Neural cell (in vitro differentiated cells): ENCODE measurements around the gene MSH3. TPM values are rescaled to one million over a fixed set of nuclear protein-coding genes. Genes with fewer than 3 reads are reported as not detected.

Source experiments
- H2AFZ ChIP-seq: fragments of 200-600, 300-800 bp; sonication (generic), shearing (Covaris generic); 2 replicates; pipeline ENCODE4 v1.6.0; 2014; ENCODE audit warnings: low read depth, mild to moderate bottlenecking, antibody characterized with exemption, low read length, moderate library complexity
- H3F3A ChIP-seq: fragments of 200-600 bp; shearing (Covaris generic); 2 replicates; pipeline ENCODE4 v1.6.1; 2016; ENCODE audit warnings: mild to moderate bottlenecking, moderate library complexity, mixed read lengths, antibody characterized with exemption, low read length; ENCODE audit not compliant: insufficient read depth, poor library complexity, severe bottlenecking
- H3K27ac ChIP-seq: fragments of 200-600, 300-800 bp; sonication (generic), shearing (Covaris generic); 2 replicates; pipeline ENCODE4 v1.5.1; 2014; ENCODE audit warnings: mild to moderate bottlenecking, low read length, moderate library complexity
- H3K27me3 ChIP-seq: fragments of 300-800, 200-600 bp; sonication (generic), shearing (Covaris generic); 2 replicates; pipeline ENCODE4 v1.6.0; 2014; ENCODE audit warnings: mild to moderate bottlenecking, low read depth, low read length, moderate library complexity; ENCODE audit not compliant: insufficient read depth
- H3K36me3 ChIP-seq: fragments of 300-800, 200-600 bp; sonication (generic), shearing (Covaris generic); 2 replicates; pipeline ENCODE4 v1.5.1; 2014; ENCODE audit warnings: mild to moderate bottlenecking, antibody characterized with exemption, low read length, moderate library complexity; ENCODE audit not compliant: insufficient read depth
- H3K4me2 ChIP-seq: fragments of 300-800, 200-600 bp; sonication (generic), shearing (Covaris generic); 2 replicates; pipeline ENCODE4 v1.6.0; 2014; ENCODE audit warnings: mild to moderate bottlenecking, low read length
- H3K4me3 ChIP-seq: fragments of 300-800, 200-600 bp; sonication (generic), shearing (Covaris generic); 2 replicates; pipeline ENCODE4 v1.5.1; 2014; ENCODE audit warnings: mild to moderate bottlenecking, low read length, moderate library complexity
- H3K79me2 ChIP-seq: fragments of 200-600 bp; shearing (Covaris generic); replicated peaks from 2 replicates; pipeline ENCODE4 v1.6.0; 2014; ENCODE audit warnings: mild to moderate bottlenecking, low read length, moderate library complexity; ENCODE audit not compliant: insufficient read depth
- H3K9ac ChIP-seq: fragments of 300-800, 200-600 bp; sonication (generic), shearing (Covaris generic); 2 replicates; pipeline ENCODE4 v1.6.1; 2016; ENCODE audit warnings: mild to moderate bottlenecking, low read length, mixed read lengths
- H3K9me2 ChIP-seq: fragments of 200-600 bp; shearing (Covaris generic); 2 replicates; pipeline ENCODE4 v1.6.1; 2016; ENCODE audit warnings: mild to moderate bottlenecking, low read length, mixed read lengths; ENCODE audit not compliant: insufficient read depth
- H3K9me3 ChIP-seq: fragments of 200-600, 300-800 bp; sonication (generic), shearing (Covaris generic); 2 replicates; pipeline ENCODE4 v1.6.1; 2016; ENCODE audit warnings: mild to moderate bottlenecking, mixed run types, low read length, moderate library complexity, mixed read lengths
- H4K20me1 ChIP-seq: fragments of 200-600 bp; shearing (Covaris generic); 2 replicates; pipeline ENCODE4 v1.6.1; 2016; ENCODE audit warnings: mild to moderate bottlenecking, mixed run types; ENCODE audit not compliant: insufficient read depth
- CTCF ChIP-seq: fragments of 450-650 bp; IDR thresholded peaks from 2 replicates; pipeline ENCODE4 v1.5.1; 2014; ENCODE audit warnings: antibody characterized with exemption, mild to moderate bottlenecking, moderate library complexity; ENCODE audit not compliant: poor library complexity, severe bottlenecking
- EP300 ChIP-seq: fragments of 450-650 bp; conservative IDR thresholded peaks from 2 replicates; pipeline ENCODE4 v1.6.1; 2014; ENCODE audit warnings: antibody characterized with exemption, mild to moderate bottlenecking, moderate library complexity; ENCODE audit not compliant: poor library complexity, severe bottlenecking
- EZH2 ChIP-seq: fragments of 200-600, 300-800 bp; shearing (Covaris generic), sonication (generic); IDR thresholded peaks from 2 replicates; pipeline ENCODE4 v1.6.1; 2014; ENCODE audit warnings: antibody characterized with exemption, low read length, borderline replicate concordance, mild to moderate bottlenecking; ENCODE audit not compliant: insufficient read depth, poor library complexity, severe bottlenecking
- MXI1 ChIP-seq: fragments of 450-650 bp; conservative IDR thresholded peaks from 2 replicates; pipeline ENCODE4 v1.6.1; 2014; ENCODE audit warnings: antibody characterized with exemption, mild to moderate bottlenecking; ENCODE audit not compliant: poor library complexity, severe bottlenecking
- POLR2AphosphoS5 ChIP-seq: IDR thresholded peaks from 2 replicates; pipeline ENCODE4 v1.6.1; 2012
- RAD21 ChIP-seq: fragments of 450-650 bp; conservative IDR thresholded peaks from 2 replicates; pipeline ENCODE4 v1.6.1; 2014; ENCODE audit warnings: antibody characterized with exemption, mild to moderate bottlenecking, moderate library complexity
- REST ChIP-seq: IDR thresholded peaks from 2 replicates; pipeline ENCODE4 v1.6.1; 2012; ENCODE audit warnings: borderline replicate concordance
- SMC3 ChIP-seq: fragments of 450-650 bp; conservative IDR thresholded peaks from 2 replicates; pipeline ENCODE4 v1.6.1; 2014; ENCODE audit warnings: antibody characterized with exemption, mild to moderate bottlenecking, moderate library complexity; ENCODE audit not compliant: poor library complexity
- TAF1 ChIP-seq: IDR thresholded peaks from 2 replicates; pipeline ENCODE4 v1.6.1; 2012; ENCODE audit warnings: low read depth
- polyA plus RNA-seq: library from polyadenylated mRNA; depleted of rRNA; stranded (reverse); fragments of >200 nt; gene quantifications from 2 replicates; pipeline ENCODE4 v1.2.3, GENCODE V29; 2014

Gene MSH3
- polyA plus RNA-seq, 1 donor from 2014 or later = 9.8 TPM

GRCh38 chr5:80804332-80804731, 149.9 kb downstream of the MSH3 start:
- no peaks in the 10 kb centered on the region for H3K9me3 ChIP-seq
- H3K27me3 ChIP-seq = no peaks in the 10 kb centered on the region
- H3K79me2 ChIP-seq = no peaks in the 10 kb centered on the region
- no peak overlapping the region for H2AFZ ChIP-seq
- no peaks in the 10 kb centered on the region for H3K36me3 ChIP-seq
- H3K9ac ChIP-seq = no peak overlapping the region
- no peaks in the 10 kb centered on the region for H3K9me2 ChIP-seq
- no peaks in the 10 kb centered on the region for H4K20me1 ChIP-seq
- H3K4me2 ChIP-seq = no peak overlapping the region
- TF ChIP-seq EP300 = no peak
- no peak for TF ChIP-seq MXI1
- TF ChIP-seq REST = no peak
- no peak for TF ChIP-seq RAD21
- no peak for TF ChIP-seq CTCF
- no peak for TF ChIP-seq TAF1
- TF ChIP-seq POLR2AphosphoS5 = no peak
- TF ChIP-seq SMC3 = no peak
- no peak for TF ChIP-seq EZH2
- no peak overlapping the region for H3K4me3 ChIP-seq
- no peaks in the 10 kb centered on the region for H3F3A ChIP-seq
- no peak overlapping the region for H3K27ac ChIP-seq

- Histone ChIP-seq H3K36me3 (no peaks in the 10 kb centered on the region), H3K9ac (no peak overlapping the region), H3K27ac (no peak overlapping the region), H3K4me2 (no peak overlapping the region), H4K20me1 (no peaks in the 10 kb centered on the region), H2AFZ (no peak overlapping the region), H3K9me2 (no peaks in the 10 kb centered on the region), H3K79me2 (no peaks in the 10 kb centered on the region), H3K4me3 (no peak overlapping the region), H3K27me3 (no peaks in the 10 kb centered on the region), H3F3A (no peaks in the 10 kb centered on the region), H3K9me3 (no peaks in the 10 kb centered on the region)
- TF ChIP-seq POLR2AphosphoS5 = no peak
- TF ChIP-seq EP300 = no peak
- no peak for TF ChIP-seq TAF1
- TF ChIP-seq EZH2 = no peak
- no peak for TF ChIP-seq REST
- TF ChIP-seq RAD21 = no peak
- TF ChIP-seq CTCF = no peak
- no peak for TF ChIP-seq MXI1
- TF ChIP-seq SMC3 = no peak
Observed at GRCh38 chr5:80805038-80805437, 150.6 kb downstream of the MSH3 start.
